HCT116 (cell line): ENCODE data around the gene BAHD1.

Experiments
- CTCF ChIP-seq, 3 experiments: fragments of 200-600 bp in 1 of 3; sonication (generic) in 1 of 3; IDR thresholded peaks in 2 of 3; conservative IDR thresholded peaks in 1 of 3; 2 replicates each; pipeline ENCODE4 v1.5.1; 2012 to 2017; ENCODE audit warnings: low read depth in 2 of 3, low read length in 2 of 3, antibody characterized with exemption in 1 of 3, borderline replicate concordance in 1 of 3, control low read depth in 1 of 3, mild to moderate bottlenecking in 1 of 3, mixed read lengths in 1 of 3, mixed run types in 1 of 3, moderate library complexity in 1 of 3; ENCODE audit not compliant: insufficient read depth in 1 of 3
- EZH2 ChIP-seq: fragments of 200-600 bp; sonication (generic); IDR thresholded peaks from 2 replicates; pipeline ENCODE4 v1.6.1; 2017; ENCODE audit warnings: antibody characterized with exemption, mixed run types
- JUND ChIP-seq: IDR thresholded peaks from 2 replicates; pipeline ENCODE4 v1.6.1; 2012
- MAX ChIP-seq: IDR thresholded peaks from 2 replicates; pipeline ENCODE4 v1.6.1; 2012
- POLR2A ChIP-seq: IDR thresholded peaks from 2 replicates; pipeline ENCODE4 v1.7.0; 2011; ENCODE audit warnings: borderline replicate concordance; ENCODE audit not compliant: insufficient read depth, insufficient read length; ENCODE audit errors: extremely low read depth
- SP1 ChIP-seq: IDR thresholded peaks from 2 replicates; pipeline ENCODE4 v1.6.1; 2012; ENCODE audit warnings: low read depth
- TCF7L2 ChIP-seq: IDR thresholded peaks from 2 replicates; pipeline ENCODE4 v1.7.0; 2011; ENCODE audit warnings: borderline replicate concordance, inconsistent platforms; ENCODE audit not compliant: insufficient read depth, insufficient read length; ENCODE audit errors: extremely low read depth
- YY1 ChIP-seq: IDR thresholded peaks from 2 replicates; pipeline ENCODE4 v1.6.1; 2011; ENCODE audit warnings: low read length, low read depth, moderate library complexity, mild to moderate bottlenecking; ENCODE audit not compliant: insufficient replicate concordance; ENCODE audit errors: extremely low read depth
- ZBTB33 ChIP-seq: IDR thresholded peaks from 2 replicates; pipeline ENCODE4 v1.6.1; 2011; ENCODE audit warnings: mild to moderate bottlenecking, low read length, moderate library complexity; ENCODE audit not compliant: insufficient replicate concordance; ENCODE audit errors: extremely low read depth
- ZNF274 ChIP-seq: fragments of 200-500 bp; sonication (Bioruptor generic); IDR thresholded peaks from 2 replicates; pipeline ENCODE4 v1.6.1; 2014; ENCODE audit warnings: mild to moderate bottlenecking, low read depth, low read length, inconsistent platforms

GRCh38 chr15:40415226-40415625, 25.5 kb upstream of the BAHD1 start:
- TF ChIP-seq CTCF (IDR thresholded peaks at IDR 0.05 in 2 of 3, conservative IDR thresholded peaks at IDR 0.05 in 1 of 3; ENCODE audit: borderline replicate concordance in 1 of 3, insufficient read depth in 1 of 3, low read depth in 2 of 3, low read length in 2 of 3) (no peak), POLR2A (no peak), EZH2 (no peak), JUND (no peak), SP1 (no peak), YY1 (no peak), MAX (no peak), ZNF274 (no peak), TCF7L2 (no peak), ZBTB33 (no peak)
